PC-9 (cell line): Measurements from ENCODE around the gene ZDHHC9. TPM values are rescaled to one million over a fixed set of nuclear protein-coding genes. Genes with fewer than 3 reads are reported as not detected.
A peak's percentile ranks its signal among the peaks of the same experiment; 100 is the strongest.

ENCODE experiments used
- BruUV-seq: library from RNA; stranded (reverse); fragments of 400-500 nt; replicated peaks from 2 replicates; lab custom pipeline; 2021; lab: Mats Ljungman, UMichigan
- CTCF ChIA-PET: fragments of 300-600 bp; sonication (Branson Sonifier 250); formaldehyde crosslinking; loops from one replicate; lab custom pipeline; 2022; ENCODE audit warnings: antibody characterized with exemption; lab: Charles Lee
- POLR2A ChIA-PET: fragments of 300-600 bp; sonication (Branson Sonifier 250); formaldehyde crosslinking; loops from one replicate; lab custom pipeline; 2022; ENCODE audit warnings: antibody characterized with exemption; ENCODE audit not compliant: unreplicated experiment; lab: Charles Lee
- DNase-seq, 2 experiments: peaks; one replicate each; pipeline versions ENCODE4 v3.0.0 to v3.0.0-alpha.2; 2015 to 2022; ENCODE audit warnings: mixed read lengths in 1 of 2
- H2AFZ ChIP-seq: fragments of 200-600 bp; sonication (generic); 2 replicates; pipeline ENCODE4 v1.8.1; 2017; ENCODE audit warnings: antibody characterized with exemption
- H3F3A ChIP-seq: fragments of 200-600 bp; sonication (generic); 2 replicates; pipeline ENCODE4 v1.8.1; 2017; ENCODE audit warnings: antibody characterized with exemption, mild to moderate bottlenecking, low read depth; ENCODE audit not compliant: insufficient read depth
- H3K27ac ChIP-seq: fragments of 200-600 bp; sonication (generic); 2 replicates; pipeline ENCODE4 v1.6.1; 2016; ENCODE audit warnings: mixed run types
- H3K27me3 ChIP-seq: fragments of 200-600 bp; sonication (generic); 2 replicates; pipeline ENCODE4 v1.6.1; 2016; ENCODE audit warnings: low read depth, mixed run types; ENCODE audit not compliant: insufficient read depth
- H3K36me3 ChIP-seq: fragments of 200-600 bp; sonication (generic); 2 replicates; pipeline ENCODE4 v1.6.1; 2016; ENCODE audit warnings: low read depth, mixed run types
- H3K4me1 ChIP-seq: fragments of 200-600 bp; sonication (generic); replicated peaks from 2 replicates; pipeline ENCODE4 v1.6.1; 2016; ENCODE audit warnings: mixed run types; ENCODE audit not compliant: insufficient read depth
- H3K4me2 ChIP-seq: fragments of 200-600 bp; sonication (generic); 2 replicates; pipeline ENCODE4 v1.6.1; 2017; ENCODE audit warnings: mixed run types
- H3K4me3 ChIP-seq: fragments of 200-600 bp; sonication (generic); 2 replicates; pipeline ENCODE4 v1.6.1; 2016; ENCODE audit warnings: mixed run types
- H3K79me2 ChIP-seq: fragments of 200-600 bp; sonication (generic); 2 replicates; pipeline ENCODE4 v1.6.1; 2017; ENCODE audit warnings: low read depth, mixed run types
- H3K9me2 ChIP-seq: fragments of 200-600 bp; sonication (generic); 2 replicates; pipeline ENCODE4 v1.8.1; 2017; ENCODE audit warnings: mild to moderate bottlenecking; ENCODE audit not compliant: insufficient read depth
- H3K9me3 ChIP-seq: fragments of 200-600 bp; sonication (generic); 2 replicates; pipeline ENCODE4 v1.8.1; 2016; ENCODE audit warnings: low read depth; ENCODE audit not compliant: insufficient read depth
- H4K20me1 ChIP-seq: fragments of 200-600 bp; sonication (generic); 2 replicates; pipeline ENCODE4 v1.8.1; 2017; ENCODE audit not compliant: insufficient read depth
- EZH2 ChIP-seq: fragments of 200-600 bp; sonication (generic); IDR thresholded peaks from 2 replicates; pipeline ENCODE4 v1.8.0; 2017; ENCODE audit warnings: antibody characterized with exemption, low read depth
- intact Hi-C: fragments of 100-400 bp; cut with micrococcal nuclease; formaldehyde crosslinking; loops from one replicate; pipeline ENCODE4 v1.10.0; 2022; ENCODE audit not compliant: unreplicated experiment
- total RNA-seq: library from RNA; stranded (reverse); gene quantifications from 2 replicates; pipeline ENCODE4 v1.2.3, GENCODE V29; 2021
- TF ChIP-seq, protein P1 (sequence below): fragments of 200-600 bp; sonication (generic); conservative IDR thresholded peaks from 2 replicates; pipeline ENCODE4 v1.6.1; 2017; ENCODE audit warnings: mixed run types, antibody characterized with exemption, mild to moderate bottlenecking, moderate library complexity

Gene ZDHHC9
- total RNA-seq, 1 experiment from 2014 or later = 108 TPM

DNA sequence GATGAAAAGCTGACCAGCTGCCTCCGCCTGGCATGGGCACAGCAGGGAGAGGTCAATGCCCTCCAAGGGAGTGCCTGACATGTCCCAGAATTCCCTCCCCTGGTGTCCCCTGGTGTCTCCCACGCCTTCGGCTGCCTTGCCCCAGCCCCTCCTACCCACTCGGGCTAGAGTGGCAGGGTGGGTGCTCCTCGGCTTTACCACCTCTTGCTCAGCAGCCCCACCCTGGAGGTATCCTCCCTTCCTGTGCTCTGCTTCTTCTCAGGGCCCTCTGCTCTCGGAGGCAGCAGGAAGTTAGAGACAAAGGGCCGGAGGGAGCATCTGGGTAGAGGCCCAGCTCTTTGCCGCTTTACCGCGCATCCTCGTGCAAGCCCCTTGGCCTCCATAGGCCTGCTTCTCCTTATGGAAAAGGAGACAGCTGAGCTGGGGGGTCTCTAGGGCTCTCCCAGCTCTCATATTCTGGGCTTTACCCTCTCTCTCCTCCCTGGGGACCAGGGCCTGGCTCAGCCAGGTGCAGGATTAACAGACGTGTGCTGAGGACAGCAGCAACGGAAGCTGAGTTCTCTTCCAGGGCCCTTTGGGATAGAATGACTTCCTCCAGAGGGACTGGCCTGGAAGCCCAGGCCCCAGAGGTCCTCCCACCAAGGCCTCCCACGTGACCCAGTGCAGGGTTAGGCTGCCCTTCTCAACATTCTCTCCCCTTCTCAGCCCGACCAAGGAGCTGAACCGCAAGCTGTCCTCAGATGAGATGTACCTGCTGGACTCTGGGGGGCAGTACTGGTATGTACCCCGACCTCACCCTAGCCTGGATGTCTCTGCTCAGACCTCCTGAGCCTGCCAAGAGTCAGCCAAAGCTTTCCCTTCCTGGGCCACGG, 87.7 kb downstream of the ZDHHC9 start:
- DNase-seq = no peak
- intact Hi-C loops = loop anchor here (10.0 kb wide), 1 partner anchor 149 kb away; the partner anchor contains the start of gene UTP14A

DNA sequence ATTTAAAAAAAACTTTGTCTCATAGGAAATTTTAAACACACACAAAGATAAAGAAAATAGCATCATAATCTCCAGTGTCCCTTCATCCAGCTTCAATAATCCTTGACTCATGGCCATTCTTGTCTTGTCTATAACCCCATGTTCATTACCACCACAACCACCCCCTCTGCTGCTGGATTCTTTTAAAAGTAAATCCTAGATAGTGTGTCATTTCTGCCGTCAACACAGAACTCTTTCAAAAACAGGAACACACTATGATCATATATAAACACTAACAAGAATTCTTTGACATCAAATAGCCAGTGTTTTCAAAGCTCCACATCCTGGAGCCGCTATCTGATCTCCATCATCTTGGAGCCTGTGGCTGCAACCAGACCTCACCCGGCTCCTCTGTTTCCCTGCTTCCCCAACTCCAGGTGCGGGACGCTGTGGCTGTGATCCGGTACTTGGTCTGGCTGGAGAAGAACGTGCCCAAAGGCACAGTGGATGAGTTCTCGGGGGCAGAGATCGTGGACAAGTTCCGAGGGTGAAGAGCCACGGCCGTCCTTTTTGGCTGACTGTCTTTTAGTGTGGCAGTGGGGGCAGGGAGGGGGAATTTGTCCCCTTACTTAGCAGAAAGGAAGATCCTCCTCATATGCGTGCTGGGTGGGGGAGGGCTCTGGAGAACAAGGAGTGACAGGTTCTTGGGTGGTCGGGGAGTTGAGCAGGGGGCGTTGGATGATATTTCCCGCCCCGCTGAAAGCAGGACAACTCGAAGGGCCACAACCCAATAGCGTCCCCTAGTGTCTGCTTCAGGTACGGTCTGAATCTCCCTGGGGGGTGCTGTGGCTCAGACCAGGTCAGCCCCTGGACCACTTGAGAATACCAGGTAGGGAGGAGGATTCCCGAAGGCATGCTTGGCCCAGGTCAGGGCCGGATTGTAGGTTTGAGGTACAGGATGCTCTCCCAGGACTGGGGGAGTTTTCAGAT, 89.3 kb downstream of the ZDHHC9 start:
- Histone ChIP-seq H3F3A (no peaks in the 10 kb centered on the region), H3K9me3 (no peaks in the 10 kb centered on the region), H3K9me2 (no peaks in the 10 kb centered on the region), H4K20me1 (no peaks in the 10 kb centered on the region), H3K27me3 (no peaks in the 10 kb centered on the region), H3K4me1 (no peaks in the 10 kb centered on the region), H2AFZ (no peak overlapping the region), H3K79me2 (no peaks in the 10 kb centered on the region), H3K36me3 (no peaks in the 10 kb centered on the region), H3K4me3 (no peak overlapping the region), H3K4me2 (no peak overlapping the region), H3K27ac (no peak overlapping the region)
- intact Hi-C loops = loop anchor here (10.0 kb wide), 1 partner anchor 150 kb away; the partner anchor contains the start of gene UTP14A
- no peak for DNase-seq
- BruUV-seq = no TSS peak
- POLR2A ChIA-PET = no interaction called here
- TF ChIP-seq EZH2 = no peak
- TF ChIP-seq, protein P1, sequence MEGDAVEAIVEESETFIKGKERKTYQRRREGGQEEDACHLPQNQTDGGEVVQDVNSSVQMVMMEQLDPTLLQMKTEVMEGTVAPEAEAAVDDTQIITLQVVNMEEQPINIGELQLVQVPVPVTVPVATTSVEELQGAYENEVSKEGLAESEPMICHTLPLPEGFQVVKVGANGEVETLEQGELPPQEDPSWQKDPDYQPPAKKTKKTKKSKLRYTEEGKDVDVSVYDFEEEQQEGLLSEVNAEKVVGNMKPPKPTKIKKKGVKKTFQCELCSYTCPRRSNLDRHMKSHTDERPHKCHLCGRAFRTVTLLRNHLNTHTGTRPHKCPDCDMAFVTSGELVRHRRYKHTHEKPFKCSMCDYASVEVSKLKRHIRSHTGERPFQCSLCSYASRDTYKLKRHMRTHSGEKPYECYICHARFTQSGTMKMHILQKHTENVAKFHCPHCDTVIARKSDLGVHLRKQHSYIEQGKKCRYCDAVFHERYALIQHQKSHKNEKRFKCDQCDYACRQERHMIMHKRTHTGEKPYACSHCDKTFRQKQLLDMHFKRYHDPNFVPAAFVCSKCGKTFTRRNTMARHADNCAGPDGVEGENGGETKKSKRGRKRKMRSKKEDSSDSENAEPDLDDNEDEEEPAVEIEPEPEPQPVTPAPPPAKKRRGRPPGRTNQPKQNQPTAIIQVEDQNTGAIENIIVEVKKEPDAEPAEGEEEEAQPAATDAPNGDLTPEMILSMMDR = peak; percentile 45; the same call in 1 of the 2 replicates
- CTCF ChIA-PET = interaction anchor here (0.6 kb wide), 1 partner anchor 63 kb away, joined by 9 read pairs; no protein-coding TSS in a partner anchor

More for the DNA sequence above, 87.7 kb downstream of the ZDHHC9 start:
- Histone ChIP-seq H3K79me2 (no peaks in the 10 kb centered on the region), H4K20me1 (no peaks in the 10 kb centered on the region), H3K4me1 (no peaks in the 10 kb centered on the region), H3K27ac (no peak overlapping the region), H3K9me3 (no peaks in the 10 kb centered on the region), H2AFZ (no peak overlapping the region), H3F3A (no peaks in the 10 kb centered on the region), H3K4me3 (no peak overlapping the region), H3K27me3 (no peaks in the 10 kb centered on the region), H3K9me2 (no peaks in the 10 kb centered on the region), H3K4me2 (no peak overlapping the region), H3K36me3 (no peaks in the 10 kb centered on the region)
- TF ChIP-seq, protein P1 = no peak
- no peak for TF ChIP-seq EZH2
- POLR2A ChIA-PET = no interaction called here
- CTCF ChIA-PET = no interaction called here
- no TSS peak for BruUV-seq

Other genes with a start within 250 kb of the ZDHHC9 start
- 0.13 TPM in 2 replicates for gene APLN, start 188.9 kb downstream of the ZDHHC9 start, total RNA-seq
- gene XPNPEP2, start 104.9 kb downstream of the ZDHHC9 start, total RNA-seq = not detected in 2 replicates
- not detected in 2 replicates for gene SASH3, start 63.9 kb downstream of the ZDHHC9 start, total RNA-seq
- gene UTP14A, start 62.3 kb upstream of the ZDHHC9 start, total RNA-seq = 44.6 and 55.4 TPM in 2 replicates
- 32.2 TPM in 2 replicates for gene BCORL1, start 138.7 kb upstream of the ZDHHC9 start, total RNA-seq